Measurements from ENCODE around the gene RNU1-3. TPM values are rescaled to one million over a fixed set of nuclear protein-coding genes. Genes with fewer than 3 reads are reported as not detected.
"Not testable (repeated sequence)": the region's sequence is repeated elsewhere in the genome, so short reads cannot be mapped to it uniquely, and the experiment has no call there.

RNU1-3 gene
- total RNA-seq, 8 experiments from 2014 or later: 2,521 to 14,174 (median 6,483) TPM

- not testable (repeated sequence) for H3K4me3 ChIP-seq; ATAC-seq (replicated peaks in 6 of 8); H3K27ac ChIP-seq; H3K4me1 ChIP-seq (replicated peaks in 1 of 2)
- in situ Hi-C loops (cut with MboI; ENCODE audit: low pct_unique_long_range_greater_than_20kb in 2 of 9, low sequenced_read_pairs in 9 of 9, unreplicated experiment in 9 of 9): loop anchor here in 4 of 9 experiments (10.0 to 25.0 kb wide), 4 partner anchors 88 to 401 kb away; partner anchors contain the start of genes ATP13A2 (in 1 of the 4) and RNU1-1 (in 1 of the 4)
- 83 to 96% (median 89%) methylated on average over 8 to 10 of the region's 10 CpGs for WGBS, 10 experiments
Observed at GRCh38 chr1:16636551-16637195, 30.1 kb downstream of the RNU1-3 start.

- ATAC-seq (replicated peaks in 6 of 8); H3K27ac ChIP-seq; H3K4me3 ChIP-seq; H3K4me1 ChIP-seq (replicated peaks in 1 of 2): not testable (repeated sequence)
- WGBS, 10 experiments: 92 to 98% (median 96%) methylated on average over 5 of the region's 5 CpGs
- in situ Hi-C loops (cut with MboI; ENCODE audit: low pct_unique_long_range_greater_than_20kb in 2 of 9, low sequenced_read_pairs in 9 of 9, unreplicated experiment in 9 of 9): loop anchor here in 4 of 9 experiments (10.0 to 25.0 kb wide), 4 partner anchors 89 to 401 kb away; partner anchors contain the start of genes ATP13A2 (in 1 of the 4) and RNU1-1 (in 1 of the 4)
Observed at GRCh38 chr1:16635959-16636358, 30.8 kb downstream of the RNU1-3 start.

- not testable (repeated sequence) for H3K4me3 ChIP-seq; ATAC-seq (replicated peaks in 6 of 8); H3K4me1 ChIP-seq (replicated peaks in 1 of 2); H3K27ac ChIP-seq
- WGBS, 10 experiments: 87 to 99% (median 91%) methylated on average over 5 to 6 of the region's 6 CpGs
- in situ Hi-C loops (cut with MboI; ENCODE audit: low pct_unique_long_range_greater_than_20kb in 2 of 9, low sequenced_read_pairs in 9 of 9, unreplicated experiment in 9 of 9): loop anchor here in 4 of 9 experiments (10.0 to 25.0 kb wide), 4 partner anchors 91 to 404 kb away; partner anchors contain the start of genes ATP13A2 (in 1 of the 4) and RNU1-1 (in 1 of the 4)
Observed at GRCh38 chr1:16633540-16634282, 33.0 kb downstream of the RNU1-3 start.

- 67 to 95% (median 89%) methylated on average over 3 to 14 of the region's 14 CpGs; no CpG with 5 or more reads in 1 of the 10 experiments for WGBS, 10 experiments
- H3K27ac ChIP-seq; H3K4me1 ChIP-seq (replicated peaks in 1 of 2); H3K4me3 ChIP-seq: not testable (repeated sequence)
- peak in 2 of 8 experiments; percentile 9 to 12 for ATAC-seq (replicated peaks in 6 of 8)
- in situ Hi-C loops (cut with MboI; ENCODE audit: low pct_unique_long_range_greater_than_20kb in 2 of 9, low sequenced_read_pairs in 9 of 9, unreplicated experiment in 9 of 9): loop anchor here in 4 of 9 experiments (10.0 to 25.0 kb wide), 4 partner anchors 93 to 405 kb away; partner anchors contain the start of genes ATP13A2 (in 1 of the 4) and RNU1-1 (in 1 of the 4)
Observed at GRCh38 chr1:16632044-16632850, 34.5 kb downstream of the RNU1-3 start.

GRCh38 chr1:16631248-16632043 is 35.3 kb downstream of the RNU1-3 start:
- no peaks in the 10 kb centered on the region for H3K4me1 ChIP-seq (replicated peaks in 1 of 2)
- H3K4me3 ChIP-seq: no peak overlapping the region
- in situ Hi-C loops (cut with MboI; ENCODE audit: low pct_unique_long_range_greater_than_20kb in 2 of 9, low sequenced_read_pairs in 9 of 9, unreplicated experiment in 9 of 9): loop anchor here in 4 of 9 experiments (10.0 to 25.0 kb wide), 4 partner anchors 93 to 406 kb away; partner anchors contain the start of genes ATP13A2 (in 1 of the 4) and RNU1-1 (in 1 of the 4)
- peak in 3 of 8 experiments; percentile 8 to 12 (median 10) for ATAC-seq (replicated peaks in 6 of 8)
- H3K27ac ChIP-seq: peak overlapping the region; percentile 1
- 80 to 92% (median 89%) methylated on average over 3 to 20 of the region's 20 CpGs for WGBS, 10 experiments

- H3K27ac ChIP-seq: peak overlapping the region; percentile 1
- WGBS, 10 experiments: 74 to 98% (median 92%) methylated on average over 3 to 36 of the region's 36 CpGs; no CpG with 5 or more reads in 1 of the 10 experiments
- in situ Hi-C loops (cut with MboI; ENCODE audit: low pct_unique_long_range_greater_than_20kb in 2 of 9, low sequenced_read_pairs in 9 of 9, unreplicated experiment in 9 of 9): loop anchor here in 4 of 9 experiments (10.0 to 25.0 kb wide), 4 partner anchors 94 to 407 kb away; partner anchors contain the start of genes ATP13A2 (in 1 of the 4) and RNU1-1 (in 1 of the 4)
- H3K4me1 ChIP-seq (replicated peaks in 1 of 2): no peaks in the 10 kb centered on the region
- H3K4me3 ChIP-seq: no peak overlapping the region
- peak in 3 of 8 experiments; percentile 4 to 11 (median 9) for ATAC-seq (replicated peaks in 6 of 8)
Observed at GRCh38 chr1:16630661-16631247, 36.0 kb downstream of the RNU1-3 start.

- in situ Hi-C loops (cut with MboI; ENCODE audit: low pct_unique_long_range_greater_than_20kb in 2 of 9, low sequenced_read_pairs in 9 of 9, unreplicated experiment in 9 of 9): loop anchor here in 4 of 9 experiments (10.0 to 25.0 kb wide), 4 partner anchors 95 to 407 kb away; partner anchors contain the start of genes ATP13A2 (in 1 of the 4) and RNU1-1 (in 1 of the 4)
- not testable (repeated sequence) for H3K27ac ChIP-seq; H3K4me3 ChIP-seq; H3K4me1 ChIP-seq (replicated peaks in 1 of 2)
- WGBS, 10 experiments: 87 to 98% (median 97%) methylated on average over 4 to 21 of the region's 21 CpGs
- peak in 5 of 8 experiments; percentile 7 to 26 (median 13) for ATAC-seq (replicated peaks in 6 of 8)
Observed at GRCh38 chr1:16629916-16630530, 36.7 kb downstream of the RNU1-3 start.

GRCh38 chr1:16628361-16629111 is 38.2 kb downstream of the RNU1-3 start:
- WGBS, 10 experiments: 80 to 96% (median 93%) methylated on average over 4 to 19 of the region's 19 CpGs
- ATAC-seq (replicated peaks in 6 of 8): no peak
- Histone ChIP-seq H3K27ac (no peak overlapping the region), H3K4me1 (replicated peaks in 1 of 2) (no peaks in the 10 kb centered on the region), H3K4me3 (no peak overlapping the region)
- in situ Hi-C loops (cut with MboI; ENCODE audit: low pct_unique_long_range_greater_than_20kb in 2 of 9, low sequenced_read_pairs in 9 of 9, unreplicated experiment in 9 of 9): loop anchor here in 3 of 9 experiments (25.0 kb wide), 3 partner anchors 116 to 409 kb away; partner anchors contain the start of genes ATP13A2 (in 1 of the 3) and RNU1-1 (in 1 of the 3)

GRCh38 chr1:16626409-16626983 is 40.3 kb downstream of the RNU1-3 start:
- in situ Hi-C loops (cut with MboI; ENCODE audit: low pct_unique_long_range_greater_than_20kb in 2 of 9, low sequenced_read_pairs in 9 of 9, unreplicated experiment in 9 of 9): loop anchor here in 3 of 9 experiments (25.0 kb wide), 3 partner anchors 114 to 411 kb away; partner anchors contain the start of genes ATP13A2 (in 1 of the 3) and RNU1-1 (in 1 of the 3)
- H3K27ac ChIP-seq; H3K4me1 ChIP-seq (replicated peaks in 1 of 2); H3K4me3 ChIP-seq: not testable (repeated sequence)
- peak in 4 of 8 experiments; percentile 1 to 10 (median 5) for ATAC-seq (replicated peaks in 6 of 8)
- 69 to 95% (median 79%) methylated on average over 3 to 12 of the region's 15 CpGs; no CpG with 5 or more reads in 1 of the 10 experiments for WGBS, 10 experiments
